Measurements from ENCODE around the gene ITPR2.

Gene ITPR2

GRCh38 chr12:26530461-26530860 is 302.5 kb downstream of the ITPR2 start:
- Histone ChIP-seq H3K4me3 (no peak overlapping the region), H3K27ac (no peak overlapping the region)
- TF ChIP-seq CTCF (IDR thresholded peaks at IDR 0.05) = no peak
- DNase-seq (ENCODE audit: low spot score) = no peak

- H3K4me3 ChIP-seq = no peak overlapping the region
- H3K27ac ChIP-seq = no peak overlapping the region
- TF ChIP-seq CTCF (IDR thresholded peaks at IDR 0.05) = no peak
- no peak for DNase-seq (ENCODE audit: low spot score)
Observed at GRCh38 chr12:26528943-26529342, 304.1 kb downstream of the ITPR2 start.

- no peak for TF ChIP-seq CTCF (IDR thresholded peaks at IDR 0.05)
- H3K4me3 ChIP-seq = no peak overlapping the region
- DNase-seq (ENCODE audit: low spot score) = no peak
- H3K27ac ChIP-seq = no peak overlapping the region
Observed at GRCh38 chr12:26527682-26528081, 305.3 kb downstream of the ITPR2 start.

- TF ChIP-seq CTCF (IDR thresholded peaks at IDR 0.05) = no peak
- H3K27ac ChIP-seq = no peak overlapping the region
- H3K4me3 ChIP-seq = no peak overlapping the region
- no peak for DNase-seq (ENCODE audit: low spot score)
Observed at GRCh38 chr12:26524862-26525465, 308.0 kb downstream of the ITPR2 start.

- Histone ChIP-seq H3K4me3 (no peak overlapping the region), H3K27ac (no peak overlapping the region)
- DNase-seq (ENCODE audit: low spot score) = peak; percentile 91
- no peak for TF ChIP-seq CTCF (IDR thresholded peaks at IDR 0.05)
Observed at GRCh38 chr12:26523708-26524150, 309.3 kb downstream of the ITPR2 start.

- no peak for TF ChIP-seq CTCF (IDR thresholded peaks at IDR 0.05)
Observed at GRCh38 chr12:26520869-26521268, 312.1 kb downstream of the ITPR2 start.

GRCh38 chr12:26520109-26520508 is 312.9 kb downstream of the ITPR2 start:
- Histone ChIP-seq H3K27ac (no peak overlapping the region), H3K4me3 (no peak overlapping the region)
- no peak for TF ChIP-seq CTCF (IDR thresholded peaks at IDR 0.05)
- no peak for DNase-seq (ENCODE audit: low spot score)

More at GRCh38 chr12:26520869-26521268, 312.1 kb downstream of the ITPR2 start:
- Histone ChIP-seq H3K4me3 (no peak overlapping the region), H3K27ac (no peak overlapping the region)
- DNase-seq (ENCODE audit: low spot score) = no peak

Measured in coronary artery (tissue), 2 donors.